Activated CD4-positive, alpha-beta T cell treated with anti-CD3 and anti-CD28 coated beads for 24 hours (primary cell): ENCODE results near the gene WHRN.

Source experiments
- DNase-seq, 2 donors: peaks; one replicate each; pipeline ENCODE4 v3.0.0-alpha.2; 2020; ENCODE audit warnings: low read depth in 2 of 2

Gene WHRN

DNA sequence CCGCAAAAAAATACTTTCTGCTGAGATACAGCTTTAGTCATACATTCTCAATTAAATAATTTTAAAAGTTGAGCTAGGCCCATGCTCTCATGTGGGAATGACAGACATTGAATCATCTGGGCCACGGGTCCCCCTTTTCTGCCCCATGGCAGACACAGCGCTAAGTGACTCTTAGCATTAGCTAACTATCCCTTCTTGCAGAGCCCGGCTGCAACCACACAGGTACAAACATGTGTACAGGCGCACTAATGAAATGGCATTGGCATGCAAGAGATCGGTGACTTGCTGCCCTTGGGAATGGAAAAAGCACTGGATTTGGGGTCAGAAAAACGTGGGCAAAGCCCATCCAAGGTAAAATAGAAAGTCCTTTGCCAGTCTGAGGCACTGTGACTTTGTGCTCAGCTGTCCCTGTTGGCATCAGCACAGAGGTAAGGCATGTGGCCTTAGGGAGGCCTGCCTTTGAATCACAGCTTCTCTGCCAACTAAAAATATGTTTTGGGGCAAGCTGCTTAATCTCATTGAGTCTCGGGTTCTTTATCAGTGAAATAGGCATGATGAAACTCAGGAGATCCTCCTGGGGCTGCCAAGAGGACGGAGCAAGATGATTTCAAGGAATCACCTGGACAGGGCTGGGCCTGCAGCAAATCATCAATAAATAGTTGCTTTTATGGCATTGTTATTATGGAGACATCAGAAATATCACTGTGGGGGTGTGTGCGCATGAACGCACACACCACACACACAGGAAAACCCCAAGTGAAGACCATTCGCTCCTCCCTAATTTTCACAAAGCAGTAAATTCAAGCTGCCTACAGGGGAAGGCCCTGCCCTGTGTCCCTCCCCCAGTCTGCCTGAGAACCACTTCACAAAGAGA is 54.2 kb downstream of the WHRN start:
- DNase-seq: no peak

DNA sequence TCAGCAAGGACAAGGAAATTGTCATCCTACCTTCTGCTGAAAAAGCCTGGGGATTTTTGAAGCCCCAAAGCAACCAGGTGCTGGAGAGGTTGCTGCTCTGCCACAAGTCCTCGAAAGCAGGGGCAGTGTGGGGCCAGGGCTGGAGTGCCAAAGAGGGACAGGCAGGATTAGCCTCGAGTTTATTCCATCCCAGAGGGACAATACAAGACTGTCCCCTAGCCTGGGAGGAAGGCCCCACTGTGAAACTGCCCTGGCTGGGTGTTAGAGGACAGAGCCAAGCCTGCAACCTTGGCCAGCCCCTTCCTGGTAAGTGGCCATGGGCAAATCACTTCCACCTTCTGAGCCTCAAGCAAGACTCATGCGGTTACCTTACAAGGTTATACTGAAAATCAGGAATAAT is 55.1 kb downstream of the WHRN start:
- no peak for DNase-seq

DNA sequence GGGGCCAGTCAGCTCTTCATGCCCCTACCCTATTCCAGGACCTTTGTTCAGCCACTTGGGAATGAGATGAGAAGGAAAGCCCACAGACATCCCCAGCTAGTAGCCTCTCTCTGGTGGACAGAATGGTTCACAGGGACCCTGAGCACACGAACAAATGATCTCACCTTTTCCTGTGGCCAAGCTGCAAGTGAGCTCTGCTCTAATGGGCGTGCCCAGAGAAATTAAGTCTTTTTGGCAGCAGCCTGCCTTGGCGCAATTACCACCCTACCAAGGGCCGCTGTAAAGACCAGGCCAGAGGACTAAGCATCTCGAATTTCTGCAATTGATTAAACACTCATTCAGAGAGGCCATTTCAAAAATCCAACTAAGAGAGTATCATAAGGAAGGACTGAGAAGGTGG is 56.0 kb downstream of the WHRN start:
- DNase-seq: no peak

DNA sequence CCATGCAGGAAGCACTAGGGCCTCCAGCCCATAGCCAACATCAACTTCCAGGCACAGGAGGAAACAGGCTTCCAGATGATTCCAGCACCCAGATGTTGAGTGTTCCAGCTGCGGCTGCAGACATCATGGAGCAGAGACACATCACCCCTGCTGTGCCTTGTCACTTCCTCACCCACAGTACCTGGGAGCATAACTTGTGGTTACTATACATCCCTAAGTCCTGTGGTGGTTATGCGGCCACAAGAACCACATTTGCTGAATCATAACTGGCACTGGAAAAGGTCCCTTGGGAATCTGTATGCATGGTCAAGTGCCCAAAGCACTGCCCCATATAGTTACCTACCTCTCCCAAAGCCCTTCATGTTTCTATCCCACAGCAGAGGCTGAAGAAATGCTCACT is 56.6 kb downstream of the WHRN start:
- no peak for DNase-seq

DNA sequence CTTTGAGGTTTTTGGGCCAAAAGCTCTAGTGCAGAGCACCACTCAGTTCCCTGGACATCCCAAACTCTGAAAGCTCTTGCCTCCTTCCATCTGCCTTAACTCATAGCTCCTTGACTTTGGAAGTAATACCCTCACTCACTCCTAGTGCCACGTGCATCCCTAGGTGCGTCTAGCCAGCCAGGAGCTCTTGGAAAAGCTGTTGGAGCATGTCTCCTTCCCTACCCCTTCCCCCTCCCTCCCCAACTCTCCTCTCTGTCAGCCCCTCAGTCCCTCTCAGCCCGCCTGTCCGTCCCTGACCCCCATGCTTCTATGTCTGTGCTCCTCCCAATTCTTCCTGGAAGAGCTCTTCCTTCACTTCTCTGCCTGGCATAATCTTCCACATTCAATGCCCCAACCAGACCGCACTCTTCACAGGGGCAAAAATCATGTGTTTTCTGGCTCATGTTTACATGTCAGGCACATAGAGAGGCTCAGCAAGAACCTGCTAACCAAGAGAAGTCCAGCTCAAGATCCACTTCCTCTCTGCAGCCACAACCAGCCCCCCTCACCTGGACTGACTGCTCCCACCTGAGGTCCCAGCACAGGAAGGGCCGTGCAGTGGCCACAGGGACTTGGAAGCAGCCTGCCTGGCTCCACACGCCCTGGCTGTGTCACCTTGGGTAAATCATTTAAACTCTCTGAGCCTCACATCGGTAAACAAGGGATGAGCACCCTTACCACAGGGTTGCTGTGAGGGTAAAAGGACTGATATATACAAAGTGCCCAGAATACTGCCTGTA is 58.4 kb downstream of the WHRN start:
- no peak for DNase-seq

DNA sequence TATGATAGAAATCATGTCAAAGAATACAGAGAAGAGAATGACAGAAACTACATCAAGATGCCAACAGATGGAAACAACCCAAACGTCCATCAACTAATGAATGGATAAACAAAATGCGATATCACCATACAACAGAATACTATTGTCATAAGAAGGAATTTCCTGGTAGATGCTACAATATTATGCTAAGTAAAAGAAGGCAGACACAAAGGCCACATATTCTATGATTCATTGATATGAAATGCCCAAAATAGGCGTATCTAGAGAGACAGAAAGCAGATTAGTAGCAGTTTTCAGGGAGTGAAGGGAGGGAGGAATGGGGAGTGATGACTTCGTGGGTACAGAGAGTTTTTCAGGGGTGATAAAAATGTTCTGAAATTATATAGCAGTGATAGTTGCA is 59.2 kb downstream of the WHRN start:
- DNase-seq: no peak

DNA sequence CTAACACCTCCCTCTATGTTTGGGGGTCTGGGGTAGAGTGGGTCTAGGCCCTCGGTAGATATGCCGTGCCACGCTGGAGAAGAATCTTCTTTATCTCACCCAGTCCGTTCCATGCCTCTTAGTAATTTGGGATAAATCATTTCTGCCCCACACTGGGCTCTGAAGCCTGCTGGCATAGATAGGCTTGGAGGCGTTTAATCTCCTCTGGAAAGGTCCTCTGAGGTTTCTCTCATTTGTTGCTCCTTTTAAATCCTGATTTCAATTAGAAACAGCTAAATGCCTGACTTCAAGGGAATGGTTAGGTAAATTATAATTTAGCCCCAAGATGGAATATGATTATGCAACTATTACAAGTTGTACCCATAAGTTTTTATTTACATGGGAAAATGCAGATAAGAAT is 59.7 kb downstream of the WHRN start:
- DNase-seq: no peak

DNA sequence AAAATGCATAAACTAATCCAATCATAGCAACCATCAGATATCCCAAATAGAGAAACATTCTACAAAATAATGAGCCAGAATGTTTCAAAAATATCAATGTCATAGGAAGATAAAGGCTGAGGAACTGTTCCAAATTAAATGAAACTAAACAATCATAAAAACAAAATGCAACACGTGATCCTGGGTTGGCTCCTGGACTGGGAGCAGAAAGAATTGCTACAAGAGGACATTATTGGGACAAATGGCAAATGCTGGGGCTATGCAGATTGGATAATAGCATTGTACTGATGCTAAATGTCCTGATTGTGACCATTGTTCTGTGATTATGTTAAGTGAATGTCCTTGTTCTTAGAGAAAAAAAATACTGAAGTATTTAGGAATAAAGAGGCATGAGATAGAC is 63.3 kb downstream of the WHRN start:
- DNase-seq: no peak

DNA sequence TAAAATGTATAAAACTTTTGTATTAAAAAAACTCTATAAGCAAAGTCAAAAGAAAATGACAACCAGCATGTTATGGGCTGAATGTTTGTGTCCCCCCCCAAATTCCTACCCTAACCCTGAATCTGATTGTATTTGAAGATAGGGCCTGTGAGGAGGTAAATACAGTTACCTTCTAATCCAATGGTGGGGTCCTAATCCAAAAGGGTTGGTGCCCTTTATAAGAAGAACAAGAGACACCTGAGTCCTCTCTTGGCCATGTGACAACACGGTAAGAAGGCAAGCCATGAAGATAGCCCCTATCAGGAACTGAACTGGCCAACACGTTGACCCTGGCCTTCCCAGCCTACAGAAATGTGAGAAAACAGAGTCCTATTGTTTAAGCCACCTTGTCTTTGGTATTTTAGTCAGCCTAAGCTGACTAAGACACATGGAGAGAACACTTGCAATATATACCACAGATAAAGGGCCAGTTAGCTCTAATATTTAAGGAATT is 67.8 kb downstream of the WHRN start:
- no peak for DNase-seq

DNA sequence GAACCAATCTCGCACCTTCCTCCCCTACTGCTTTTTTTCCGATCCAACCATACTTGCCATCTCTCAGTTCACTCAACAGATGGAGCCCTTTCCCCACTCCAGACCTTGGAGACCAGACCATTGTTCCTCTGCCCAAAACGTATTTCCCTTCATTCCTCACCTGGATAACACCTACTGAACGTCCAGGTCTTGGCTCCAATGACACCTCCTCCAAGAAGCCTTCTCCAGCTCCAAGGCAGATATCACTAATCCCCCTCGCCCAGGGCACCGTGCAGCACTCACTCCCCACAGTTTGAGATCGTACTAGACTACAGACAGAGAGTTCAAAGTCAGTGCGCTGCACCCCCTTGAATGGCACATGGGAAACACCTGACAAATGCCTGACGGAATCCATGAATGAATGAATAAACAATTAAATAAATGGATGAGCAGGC is 70.4 kb downstream of the WHRN start:
- no peak for DNase-seq

DNA sequence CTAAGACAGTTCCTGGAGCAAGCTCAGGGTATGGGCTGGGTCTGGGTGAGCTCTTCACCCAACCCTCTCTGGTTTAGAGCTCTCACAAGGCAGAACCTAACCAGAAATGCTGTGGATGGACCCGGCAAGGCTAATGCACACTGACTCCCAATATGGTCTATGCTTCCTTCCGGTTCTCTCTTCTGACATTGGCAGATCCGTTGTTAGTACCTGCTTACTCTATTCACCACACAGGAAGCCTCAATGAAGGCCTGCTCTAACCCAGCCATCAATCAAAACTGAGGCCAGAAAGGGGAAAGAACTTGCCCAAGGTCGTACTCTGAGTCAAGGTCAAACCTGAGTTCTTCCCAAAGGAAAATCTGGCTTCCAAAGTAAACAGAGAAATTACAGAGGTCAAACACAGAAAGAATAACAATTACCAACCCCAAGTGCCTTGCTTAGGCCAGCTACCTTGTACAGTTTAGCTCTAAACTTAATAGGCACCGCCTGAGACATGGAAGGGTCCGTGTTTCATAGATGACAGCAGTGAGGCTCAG is 71.5 kb downstream of the WHRN start:
- DNase-seq: no peak

DNA sequence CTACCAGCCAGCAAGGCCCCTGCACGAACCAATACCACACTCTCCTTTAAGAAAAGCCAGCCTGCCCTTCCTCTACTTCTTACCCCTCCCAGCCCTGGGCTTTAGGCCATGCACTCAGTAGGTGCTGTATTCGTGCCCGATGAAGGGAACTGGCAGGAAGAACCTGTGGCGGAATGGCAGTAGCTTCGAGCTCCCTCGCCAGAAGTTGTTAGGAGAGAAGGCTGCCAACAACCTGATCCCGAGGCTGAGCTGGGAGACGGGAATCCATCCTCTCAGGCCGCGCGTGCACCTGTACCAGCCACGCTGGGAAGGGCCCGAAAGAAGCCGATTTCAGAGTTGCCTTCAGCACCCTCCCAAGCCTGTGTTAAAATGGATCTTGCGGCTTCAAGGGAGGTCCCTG is 72.2 kb downstream of the WHRN start:
- no peak for DNase-seq

DNA sequence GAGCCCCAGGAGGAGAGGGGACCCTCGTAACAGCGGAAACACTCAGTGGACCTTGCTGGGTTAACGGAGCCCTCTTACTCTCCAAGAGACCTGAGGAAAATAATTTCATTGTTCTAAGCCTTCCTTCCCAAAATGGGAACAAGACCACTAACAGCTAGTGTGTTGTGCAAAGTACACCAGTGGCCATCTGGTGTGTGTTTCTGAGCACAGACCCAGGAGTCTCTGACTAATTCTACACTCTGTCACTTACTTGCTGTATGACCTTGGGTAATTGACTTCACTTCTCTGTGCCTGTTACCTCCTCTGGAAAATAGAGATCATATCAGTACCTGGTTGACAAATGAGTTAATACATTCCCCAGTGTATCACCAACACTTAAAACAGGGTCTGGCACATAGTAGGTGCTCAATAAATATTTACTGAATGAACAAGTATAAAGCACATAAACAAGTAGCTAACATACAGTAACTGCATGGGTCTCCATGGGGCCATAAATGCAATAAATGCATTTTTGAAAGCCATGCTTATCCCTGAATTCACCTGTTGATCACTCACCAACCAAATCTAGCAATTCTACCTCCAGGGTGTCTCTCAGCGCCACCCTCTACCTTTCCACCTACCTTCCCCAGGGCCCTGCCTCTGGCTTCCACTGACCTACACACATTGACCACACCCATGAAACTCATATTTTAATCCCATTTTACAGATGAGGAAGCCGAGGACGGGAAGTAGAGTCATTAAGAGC is 72.8 kb downstream of the WHRN start:
- DNase-seq: no peak

DNA sequence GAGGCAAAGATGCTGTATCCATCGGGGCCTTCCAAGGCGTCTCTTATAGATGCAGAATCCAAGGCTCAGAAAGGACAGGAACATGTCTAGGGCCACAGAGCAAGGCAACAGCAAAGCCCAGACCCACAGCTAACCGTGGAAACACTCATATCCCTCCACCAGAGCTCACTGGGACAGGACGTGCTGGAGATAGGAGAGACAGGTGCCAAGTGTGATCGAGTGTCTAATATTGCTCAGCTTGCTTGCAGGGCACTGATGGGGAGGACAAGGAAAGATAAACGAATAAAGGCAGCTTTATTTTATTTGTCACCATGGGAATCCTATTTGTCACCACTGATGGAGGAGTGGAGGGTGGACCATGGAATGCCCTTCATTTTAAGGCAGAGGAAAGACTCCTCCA is 73.5 kb downstream of the WHRN start:
- no peak for DNase-seq

DNA sequence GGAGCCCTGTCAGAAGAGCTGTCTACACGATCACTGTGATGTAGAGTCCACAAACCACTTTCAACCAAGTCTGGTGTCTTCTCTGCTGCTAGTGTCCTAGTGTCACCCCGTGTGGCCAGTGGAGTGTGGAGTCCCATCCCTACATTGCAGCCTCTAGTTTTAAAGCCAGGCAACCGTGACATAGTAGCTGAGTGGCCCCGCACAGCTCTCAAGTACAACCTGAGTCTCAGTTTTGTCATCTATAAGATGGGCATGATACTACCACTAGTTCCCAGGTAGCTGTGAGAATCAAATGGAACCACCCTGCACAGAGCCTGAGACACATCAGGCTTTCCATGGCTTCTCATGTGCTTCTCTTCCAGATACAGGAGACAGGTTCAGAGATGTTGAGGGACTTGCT is 74.3 kb downstream of the WHRN start:
- no peak for DNase-seq

DNA sequence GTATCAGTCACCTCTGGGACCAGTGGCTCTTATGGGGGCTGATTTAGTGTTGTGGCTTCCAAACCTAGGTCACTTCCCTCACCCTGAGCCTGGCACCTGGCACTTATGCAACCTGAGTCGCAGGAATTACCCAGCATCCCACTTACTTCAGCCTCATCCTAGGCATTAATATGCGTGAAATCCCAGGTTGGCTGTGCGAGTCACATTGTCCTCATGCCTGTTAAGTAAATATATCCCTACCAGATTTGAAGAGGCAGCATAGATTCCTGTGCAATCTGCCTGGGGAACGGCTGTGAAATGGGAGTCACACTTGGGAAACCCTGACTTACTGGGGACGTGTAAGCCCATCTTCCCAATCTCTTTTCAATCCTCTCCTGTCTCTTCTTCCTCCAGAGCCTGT is 74.8 kb downstream of the WHRN start:
- DNase-seq: no peak

DNA sequence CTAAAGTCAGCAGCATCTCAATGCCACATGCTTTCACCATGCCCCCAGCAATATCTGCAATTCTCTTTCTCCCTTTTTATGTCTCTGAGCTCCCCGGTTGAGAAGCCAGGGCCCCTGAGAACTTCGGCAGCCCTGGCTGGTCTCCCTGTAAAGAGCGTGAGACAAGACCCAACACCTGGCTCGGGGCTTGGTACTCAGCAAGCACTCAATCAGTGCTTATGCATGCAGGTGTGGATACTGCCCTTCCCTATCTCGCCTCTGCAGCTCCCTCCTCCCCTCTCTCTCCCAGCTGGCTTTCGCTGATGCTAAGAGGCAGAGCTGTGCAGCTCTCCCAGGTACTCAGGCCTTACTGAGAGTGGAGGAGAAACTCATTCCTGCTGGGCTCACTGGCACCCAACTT is 75.8 kb downstream of the WHRN start:
- no peak for DNase-seq

DNA sequence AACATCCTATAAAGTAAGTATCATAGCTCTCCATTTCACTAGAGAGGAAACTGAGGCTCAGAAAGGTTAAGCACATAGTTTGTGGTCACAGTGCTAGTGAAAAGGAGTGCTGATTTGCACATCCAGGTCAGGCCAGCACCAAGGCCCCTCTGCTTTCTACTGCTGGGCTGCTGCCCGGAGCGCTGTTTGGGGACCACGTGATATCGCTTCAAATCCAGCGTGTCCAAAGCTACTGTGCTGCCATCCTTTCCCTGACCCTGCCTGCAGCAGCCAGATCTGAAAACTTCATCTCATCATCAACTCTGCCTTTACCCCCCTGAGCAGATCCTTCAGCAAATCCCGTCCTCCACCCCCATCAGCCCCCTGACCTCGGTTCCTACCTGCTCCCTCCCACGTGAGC is 76.8 kb downstream of the WHRN start:
- DNase-seq: no peak

DNA sequence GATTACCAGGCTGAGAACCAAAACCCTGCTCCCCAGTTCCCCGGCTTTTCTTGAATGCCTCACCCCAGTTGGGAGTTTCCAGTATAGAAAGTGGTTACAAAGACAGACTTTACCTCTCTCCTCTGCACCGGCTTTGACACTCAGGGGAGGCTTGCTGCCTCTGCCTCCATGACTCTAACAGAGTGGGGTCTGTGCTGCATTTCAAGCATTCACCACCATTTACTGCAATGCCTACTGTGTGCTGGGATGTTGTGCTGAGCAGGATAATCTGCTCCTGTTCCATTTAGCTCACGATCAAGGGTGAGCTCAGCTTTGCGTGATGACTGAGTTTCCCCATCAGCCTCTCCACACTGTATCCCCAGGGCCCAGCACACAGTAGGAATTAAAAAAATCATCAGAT is 77.6 kb downstream of the WHRN start:
- no peak for DNase-seq

DNA sequence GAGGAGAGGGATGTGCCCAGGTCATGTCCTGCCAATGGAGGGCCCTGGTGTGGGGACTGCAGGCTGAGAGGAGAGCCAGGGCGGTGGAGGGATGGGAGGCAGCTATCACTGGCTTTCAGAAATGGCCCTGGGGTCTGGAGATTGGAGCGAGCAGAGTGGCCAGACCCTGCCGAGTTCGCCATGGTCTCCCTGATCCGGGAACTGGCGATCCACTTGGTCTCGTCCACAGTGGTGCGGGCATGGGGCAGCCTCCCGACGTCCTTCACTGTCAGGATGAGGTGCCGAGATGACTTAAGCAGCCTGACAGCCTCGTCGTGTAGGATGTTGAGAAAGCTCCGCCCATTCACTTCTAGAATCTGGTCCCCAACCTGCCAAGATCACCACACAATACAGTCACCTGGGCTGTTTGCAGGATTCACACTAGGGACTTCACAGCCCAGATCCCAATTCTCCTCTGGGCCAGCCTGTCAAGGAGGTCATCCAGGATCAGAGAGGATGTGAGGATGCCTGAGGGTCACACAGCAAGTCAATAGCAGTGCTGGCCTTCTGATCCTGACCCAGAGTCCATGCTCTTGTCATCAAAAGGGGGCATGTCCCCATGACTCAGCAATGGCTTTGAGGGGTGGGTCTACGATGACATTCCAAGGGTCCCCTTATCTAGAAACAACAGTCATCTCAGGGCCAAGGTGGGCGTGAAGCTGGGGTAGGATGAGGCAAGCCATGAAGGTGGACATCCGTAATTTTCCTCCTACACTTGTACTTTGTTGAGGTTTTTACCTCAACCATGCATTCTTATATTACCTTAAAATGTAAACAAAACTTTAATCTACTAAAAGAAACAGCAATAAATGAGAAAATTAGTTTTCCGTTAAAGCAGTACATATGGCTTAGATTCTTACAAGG is 79.0 kb downstream of the WHRN start:
- no peak for DNase-seq

DNA sequence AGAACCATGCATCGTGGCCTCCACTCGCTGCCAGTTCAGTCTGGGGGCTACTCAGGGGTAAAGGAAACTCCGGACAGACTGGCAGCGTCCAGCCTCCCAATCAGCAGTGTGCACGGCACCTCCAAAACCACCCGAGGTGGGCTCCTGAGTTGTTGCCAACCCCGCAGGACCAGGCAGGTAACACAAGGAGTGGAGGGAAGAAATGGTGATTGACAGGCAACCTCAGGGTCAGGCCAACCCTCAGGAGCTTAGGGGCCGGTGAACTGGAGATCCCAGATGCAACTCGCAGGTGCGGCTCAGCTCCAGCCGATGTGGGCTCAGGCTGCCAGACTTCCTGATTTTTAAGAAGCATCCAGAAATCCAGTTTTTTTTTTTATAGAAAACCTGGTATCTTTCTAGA is 80.1 kb downstream of the WHRN start:
- no peak for DNase-seq
